ENCODE data around the gene HSD17B8.

Gene HSD17B8

DNA sequence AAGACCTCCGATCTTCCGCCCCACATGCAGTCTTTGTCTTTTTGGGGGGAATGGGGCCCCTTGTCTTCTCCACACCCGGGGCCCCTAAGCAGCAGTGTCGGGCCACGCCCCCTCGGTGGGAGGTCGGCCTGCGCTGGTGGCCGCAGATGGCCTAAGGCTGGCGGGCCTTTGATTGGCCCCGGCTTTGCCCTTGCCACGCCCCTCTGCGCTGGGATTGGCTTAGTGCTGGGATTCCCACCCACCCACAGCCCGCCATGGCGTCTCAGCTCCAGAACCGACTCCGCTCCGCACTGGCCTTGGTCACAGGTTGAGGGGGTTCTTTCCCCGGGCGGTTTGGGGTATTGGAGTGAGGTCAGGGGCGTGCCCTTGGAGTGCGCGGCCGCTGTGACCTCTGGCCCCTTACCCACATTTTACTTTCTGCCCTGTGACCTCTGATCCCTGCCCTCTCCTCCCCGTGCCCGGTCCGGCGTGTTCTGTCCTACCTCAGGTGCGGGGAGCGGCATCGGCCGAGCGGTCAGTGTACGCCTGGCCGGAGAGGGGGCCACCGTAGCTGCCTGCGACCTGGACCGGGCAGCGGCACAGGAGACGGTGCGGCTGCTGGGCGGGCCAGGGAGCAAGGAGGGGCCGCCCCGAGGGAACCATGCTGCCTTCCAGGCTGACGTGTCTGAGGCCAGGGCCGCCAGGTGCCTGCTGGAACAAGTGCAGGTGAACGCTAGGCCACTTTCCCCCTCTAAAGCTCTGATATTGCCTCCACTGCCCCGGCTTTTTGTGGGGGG lies at the start of gene HSD17B8:
HSD17B8 (plus strand) TSS at position 241 of the 776 bp plus-strand sequence; CDS start at position 255, 14 bp downstream.
- DNase-seq = peak; percentile 91

- DNase-seq = no peak
These were observed 47.9 kb upstream of the HSD17B8 start for GRCh38 chr6:33156561-33156960.

DNA sequence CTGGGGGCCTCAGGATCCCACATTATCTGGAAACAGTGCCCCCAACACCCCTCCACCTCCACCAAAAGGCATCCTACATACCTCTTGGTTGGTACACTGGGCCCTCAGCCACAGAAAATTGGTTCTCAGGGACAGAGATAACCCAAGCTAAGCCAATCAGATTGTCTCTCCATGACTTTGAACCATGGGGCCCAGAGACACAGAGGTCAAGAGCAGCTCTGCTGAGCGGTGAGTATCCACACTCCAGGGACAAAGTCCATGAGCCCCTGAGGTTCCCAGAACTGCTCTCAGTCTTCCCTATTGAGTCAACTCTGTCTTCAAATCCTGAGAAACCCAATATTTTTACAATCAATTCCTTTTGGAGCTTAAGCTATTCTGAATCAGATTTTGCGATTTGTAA lies 47.5 kb upstream of the HSD17B8 start:
- no peak for DNase-seq

DNA sequence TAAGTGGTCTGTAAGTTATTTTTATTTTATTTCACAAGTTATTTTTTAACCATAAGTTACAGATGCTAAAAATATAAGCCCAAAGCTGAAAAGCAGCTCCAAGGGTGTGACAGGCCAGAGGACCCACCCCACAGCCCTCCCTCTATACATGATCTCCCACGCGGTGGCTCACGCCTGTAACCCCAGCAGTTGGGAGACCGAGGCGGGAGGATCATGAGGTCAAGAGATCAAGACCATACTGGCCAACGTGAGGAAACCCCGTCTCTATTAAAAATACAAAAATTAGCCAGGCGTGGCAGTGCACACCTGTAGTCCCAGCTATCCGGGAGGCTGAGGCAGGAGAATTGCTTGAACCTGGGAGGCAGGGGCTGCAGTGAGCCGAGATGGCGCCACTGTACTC lies 44.4 kb upstream of the HSD17B8 start:
- no peak for DNase-seq

- DNase-seq = no peak
These were observed 43.6 kb upstream of the HSD17B8 start for GRCh38 chr6:33160728-33161344.

GRCh38 chr6:33161354-33162331 lies 42.8 kb upstream of the HSD17B8 start:
- DNase-seq = peak; percentile 52

GRCh38 chr6:33163540-33163939 lies 40.9 kb upstream of the HSD17B8 start:
- DNase-seq = no peak

- no peak for DNase-seq
These were observed 40.3 kb upstream of the HSD17B8 start for GRCh38 chr6:33164176-33164575.

GRCh38 chr6:33164665-33165373 lies 39.6 kb upstream of the HSD17B8 start:
- DNase-seq = no peak

DNA sequence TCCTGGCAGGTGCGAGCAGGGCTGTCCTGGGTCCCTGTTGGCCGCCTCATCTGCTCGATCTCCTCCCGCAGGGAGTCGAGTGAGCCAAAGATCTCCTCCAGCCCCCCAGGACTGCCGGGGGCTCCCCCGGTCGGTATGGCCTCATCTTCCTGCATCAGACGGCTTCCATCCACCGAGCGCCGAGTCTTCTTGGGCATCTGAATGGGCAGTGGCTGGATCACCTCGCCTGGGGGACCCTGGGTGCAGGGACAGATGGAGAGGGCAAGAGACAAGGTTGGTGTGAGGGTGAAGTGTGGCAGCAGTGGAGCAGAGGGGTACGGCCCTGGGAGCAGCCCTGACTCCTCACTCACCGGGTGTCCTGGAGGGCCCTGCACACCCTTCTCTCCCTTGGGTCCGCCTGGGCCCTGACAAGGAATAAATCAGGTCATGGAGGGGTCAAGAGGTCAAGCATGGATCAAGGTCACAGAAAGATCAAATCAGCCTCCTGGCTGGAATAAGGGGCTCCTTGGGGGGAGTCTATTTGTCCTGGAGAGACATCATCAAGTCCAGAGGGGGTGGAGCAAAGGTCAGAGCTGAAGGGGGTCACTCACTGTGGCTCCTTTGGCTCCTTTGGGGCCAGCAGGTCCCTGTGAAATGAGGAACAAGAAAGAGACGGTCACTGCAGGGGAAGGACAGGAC lies 38.7 kb upstream of the HSD17B8 start:
- DNase-seq = no peak

DNA sequence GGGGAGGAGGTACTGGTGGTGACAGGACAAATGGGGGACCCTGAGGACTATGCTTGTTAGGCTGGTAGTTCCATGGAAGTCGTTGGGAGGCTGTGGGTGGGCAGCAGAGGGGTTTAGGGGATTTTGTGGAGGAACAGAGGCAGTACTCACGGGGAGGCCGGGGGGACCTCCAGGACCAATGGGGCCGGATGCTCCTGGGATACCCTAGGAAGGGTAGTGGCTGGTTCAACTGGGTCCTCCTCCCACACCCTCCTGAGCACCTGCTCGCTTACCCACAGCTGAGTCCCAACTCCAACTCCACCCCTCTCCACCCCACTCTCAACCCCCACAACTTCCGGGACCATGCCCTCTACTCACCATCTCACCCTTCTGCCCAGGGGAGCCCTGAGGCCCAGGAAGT lies 38.1 kb upstream of the HSD17B8 start:
- DNase-seq = no peak

DNA sequence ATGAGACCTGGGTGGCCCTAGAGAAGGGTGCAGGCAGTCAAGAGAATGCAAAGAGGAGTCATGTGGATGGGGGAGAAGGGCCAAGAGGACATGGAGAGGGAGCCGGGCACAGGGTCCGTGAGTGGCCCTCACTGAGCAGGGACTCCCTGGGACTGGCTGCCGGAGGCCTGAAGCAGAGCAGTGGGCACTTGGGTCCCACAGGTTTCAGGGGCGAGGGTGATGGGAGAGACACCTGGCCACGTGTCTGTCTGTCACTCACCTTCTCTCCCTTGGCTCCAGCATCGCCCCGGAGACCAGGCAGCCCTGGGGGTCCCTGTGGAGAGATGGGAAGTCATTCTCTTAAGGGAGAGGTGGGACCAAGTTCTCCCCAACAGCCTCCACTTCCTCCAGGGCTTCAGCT lies 37.6 kb upstream of the HSD17B8 start:
- DNase-seq = no peak

DNA sequence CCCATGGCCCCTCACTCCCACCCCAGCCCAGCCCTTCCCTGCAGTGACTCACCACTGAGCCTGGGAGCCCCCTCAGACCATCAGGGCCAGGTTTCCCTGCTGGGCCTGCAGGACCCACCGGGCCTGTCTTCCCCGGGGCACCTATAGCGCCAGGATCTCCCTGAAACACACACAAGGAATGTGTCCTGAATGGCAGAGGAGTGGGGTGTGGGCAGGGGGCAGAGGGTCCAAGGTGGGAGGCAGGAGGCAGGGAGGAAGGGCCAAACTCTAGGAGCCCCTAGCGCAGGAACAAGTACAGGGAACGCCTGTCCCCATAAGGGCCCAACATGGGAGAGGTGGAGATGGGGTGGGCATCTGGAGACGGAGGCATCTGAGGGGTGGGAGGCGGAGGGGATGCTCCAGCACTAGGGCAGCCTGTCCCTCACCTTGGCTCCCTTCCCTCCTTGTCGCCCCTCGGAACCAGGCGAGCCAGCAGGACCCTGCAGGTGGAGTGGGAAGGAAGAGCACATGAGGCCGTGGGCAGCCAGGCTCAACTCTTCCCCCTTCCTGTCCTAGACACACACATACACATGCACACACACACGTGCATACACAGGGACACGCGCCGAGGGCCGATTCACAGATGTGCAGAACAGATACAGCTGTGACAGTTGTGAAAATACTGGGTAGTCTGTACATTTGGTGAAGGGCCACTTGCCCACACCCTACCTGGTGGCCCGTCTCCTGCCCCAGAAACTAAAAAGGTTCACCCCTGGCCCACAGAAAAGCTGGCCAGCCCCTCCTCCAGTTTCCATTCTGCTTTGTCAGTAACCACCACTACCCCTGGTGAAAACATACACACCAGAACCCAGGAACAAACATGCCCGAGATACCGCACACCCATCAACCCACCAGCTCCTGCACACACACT lies 36.8 kb upstream of the HSD17B8 start:
- DNase-seq = no peak

- no peak for DNase-seq
These were observed 36.2 kb upstream of the HSD17B8 start for GRCh38 chr6:33168284-33168601.

DNA sequence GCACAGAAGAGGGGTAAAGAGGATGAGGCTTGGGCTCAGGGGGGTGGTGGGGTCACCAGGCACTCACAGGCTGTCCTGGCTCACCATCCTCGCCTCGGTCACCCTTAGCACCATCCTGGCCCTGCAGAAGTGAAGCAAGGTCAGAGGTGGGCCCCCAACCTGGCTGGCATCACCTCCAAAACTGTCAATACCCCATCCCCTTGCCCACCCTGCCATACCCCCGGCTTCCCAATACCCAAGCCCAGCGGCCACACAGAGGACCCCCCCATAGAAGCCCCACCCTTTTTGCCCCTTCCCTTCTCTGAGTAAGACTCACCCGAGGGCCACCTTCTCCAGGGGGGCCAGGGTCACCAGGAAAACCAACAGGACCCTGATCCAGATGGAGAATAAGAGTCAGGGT lies 35.8 kb upstream of the HSD17B8 start:
- DNase-seq = no peak

- DNase-seq = no peak
These were observed 34.9 kb upstream of the HSD17B8 start for GRCh38 chr6:33169291-33170175.

GRCh38 chr6:33170176-33171015 lies 34.1 kb upstream of the HSD17B8 start:
- no peak for DNase-seq

DNA sequence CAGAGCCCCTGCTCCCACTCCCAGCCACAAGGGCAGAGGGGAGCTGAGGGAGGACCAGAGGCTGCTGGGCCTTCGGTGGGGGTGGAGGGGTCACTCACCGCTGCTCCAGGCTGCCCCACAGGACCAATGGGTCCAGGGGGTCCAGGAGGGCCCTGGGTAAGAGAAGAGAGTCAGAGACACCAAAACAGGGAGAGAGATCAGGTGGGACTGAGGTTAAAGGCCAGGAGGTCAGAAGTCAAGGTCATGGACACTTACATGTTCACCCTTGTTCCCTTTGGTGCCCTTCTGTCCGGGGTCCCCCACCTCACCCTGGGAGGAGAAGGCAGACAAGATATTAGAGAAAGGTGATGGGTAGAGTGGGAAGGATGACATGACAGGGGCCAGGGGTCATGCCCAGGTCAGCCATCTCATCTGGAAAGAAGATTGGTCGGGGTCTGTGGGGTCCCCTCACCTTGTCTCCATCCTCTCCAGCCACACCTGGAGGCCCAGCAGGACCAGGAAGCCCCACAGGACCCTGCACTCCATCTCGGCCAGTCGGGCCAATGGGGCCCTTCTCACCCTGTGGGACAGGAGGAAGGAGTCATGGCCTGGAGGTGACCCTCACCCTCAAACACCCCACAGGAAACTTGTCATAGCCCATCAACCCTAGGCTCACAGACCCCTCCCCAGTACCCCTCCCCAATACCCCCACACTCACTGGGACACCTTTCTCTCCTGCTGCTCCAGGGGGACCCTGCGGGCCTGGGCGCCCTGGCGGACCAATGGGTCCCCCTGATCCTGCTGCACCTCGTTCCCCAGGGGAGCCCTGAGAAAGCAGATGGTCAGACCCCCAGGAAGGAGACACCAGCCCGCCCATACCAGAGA lies 33.2 kb upstream of the HSD17B8 start:
- DNase-seq = no peak
